ENCODE data around the gene AWAT2.

DNA sequence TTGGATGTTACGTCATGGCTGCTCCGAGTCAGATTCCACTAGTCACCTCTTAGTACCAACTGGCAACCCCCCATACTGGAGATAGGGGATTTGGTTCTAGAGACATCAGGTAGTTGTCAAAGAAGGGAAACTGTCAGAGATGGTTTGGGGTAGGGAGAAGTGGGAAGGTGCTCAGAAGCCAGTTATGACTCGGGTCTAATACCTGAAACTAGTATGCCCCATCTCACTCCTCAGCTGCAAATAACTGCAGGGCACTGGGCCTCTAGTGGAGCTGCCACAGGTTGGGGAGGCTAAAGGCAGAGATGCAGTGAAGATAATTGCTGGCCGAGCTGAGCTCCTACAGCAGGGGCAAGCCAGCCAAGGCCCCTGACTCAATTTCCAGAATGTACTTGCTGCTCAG lies 42.5 kb upstream of the AWAT2 start:
- TF ChIP-seq, protein P1, sequence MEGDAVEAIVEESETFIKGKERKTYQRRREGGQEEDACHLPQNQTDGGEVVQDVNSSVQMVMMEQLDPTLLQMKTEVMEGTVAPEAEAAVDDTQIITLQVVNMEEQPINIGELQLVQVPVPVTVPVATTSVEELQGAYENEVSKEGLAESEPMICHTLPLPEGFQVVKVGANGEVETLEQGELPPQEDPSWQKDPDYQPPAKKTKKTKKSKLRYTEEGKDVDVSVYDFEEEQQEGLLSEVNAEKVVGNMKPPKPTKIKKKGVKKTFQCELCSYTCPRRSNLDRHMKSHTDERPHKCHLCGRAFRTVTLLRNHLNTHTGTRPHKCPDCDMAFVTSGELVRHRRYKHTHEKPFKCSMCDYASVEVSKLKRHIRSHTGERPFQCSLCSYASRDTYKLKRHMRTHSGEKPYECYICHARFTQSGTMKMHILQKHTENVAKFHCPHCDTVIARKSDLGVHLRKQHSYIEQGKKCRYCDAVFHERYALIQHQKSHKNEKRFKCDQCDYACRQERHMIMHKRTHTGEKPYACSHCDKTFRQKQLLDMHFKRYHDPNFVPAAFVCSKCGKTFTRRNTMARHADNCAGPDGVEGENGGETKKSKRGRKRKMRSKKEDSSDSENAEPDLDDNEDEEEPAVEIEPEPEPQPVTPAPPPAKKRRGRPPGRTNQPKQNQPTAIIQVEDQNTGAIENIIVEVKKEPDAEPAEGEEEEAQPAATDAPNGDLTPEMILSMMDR (IDR thresholded peaks at IDR 0.05; ENCODE audit: borderline replicate concordance, extremely low read depth, low read length, poor library complexity, severe bottlenecking) = no peak
- TF ChIP-seq EZH2 (IDR thresholded peaks at IDR 0.05; ENCODE audit: borderline replicate concordance, low read depth, low read length, severe bottlenecking) = no peak

All from DND-41 (cell line).